Neural cell (in vitro differentiated cells): Measurements from ENCODE around the gene GTF3A. TPM values are rescaled to one million over a fixed set of nuclear protein-coding genes. Genes with fewer than 3 reads are reported as not detected.

ENCODE experiments used
- H2AFZ ChIP-seq: fragments of 200-600, 300-800 bp; sonication (generic), shearing (Covaris generic); 2 replicates; pipeline ENCODE4 v1.6.0; 2014; ENCODE audit warnings: low read depth, mild to moderate bottlenecking, antibody characterized with exemption, low read length, moderate library complexity
- H3F3A ChIP-seq: fragments of 200-600 bp; shearing (Covaris generic); 2 replicates; pipeline ENCODE4 v1.6.1; 2016; ENCODE audit warnings: mild to moderate bottlenecking, moderate library complexity, mixed read lengths, antibody characterized with exemption, low read length; ENCODE audit not compliant: insufficient read depth, poor library complexity, severe bottlenecking
- H3K27ac ChIP-seq: fragments of 200-600, 300-800 bp; sonication (generic), shearing (Covaris generic); 2 replicates; pipeline ENCODE4 v1.5.1; 2014; ENCODE audit warnings: mild to moderate bottlenecking, low read length, moderate library complexity
- H3K27me3 ChIP-seq: fragments of 300-800, 200-600 bp; sonication (generic), shearing (Covaris generic); 2 replicates; pipeline ENCODE4 v1.6.0; 2014; ENCODE audit warnings: mild to moderate bottlenecking, low read depth, low read length, moderate library complexity; ENCODE audit not compliant: insufficient read depth
- H3K36me3 ChIP-seq: fragments of 300-800, 200-600 bp; sonication (generic), shearing (Covaris generic); 2 replicates; pipeline ENCODE4 v1.5.1; 2014; ENCODE audit warnings: mild to moderate bottlenecking, antibody characterized with exemption, low read length, moderate library complexity; ENCODE audit not compliant: insufficient read depth
- H3K4me2 ChIP-seq: fragments of 300-800, 200-600 bp; sonication (generic), shearing (Covaris generic); 2 replicates; pipeline ENCODE4 v1.6.0; 2014; ENCODE audit warnings: mild to moderate bottlenecking, low read length
- H3K4me3 ChIP-seq: fragments of 300-800, 200-600 bp; sonication (generic), shearing (Covaris generic); 2 replicates; pipeline ENCODE4 v1.5.1; 2014; ENCODE audit warnings: mild to moderate bottlenecking, low read length, moderate library complexity
- H3K79me2 ChIP-seq: fragments of 200-600 bp; shearing (Covaris generic); replicated peaks from 2 replicates; pipeline ENCODE4 v1.6.0; 2014; ENCODE audit warnings: mild to moderate bottlenecking, low read length, moderate library complexity; ENCODE audit not compliant: insufficient read depth
- H3K9ac ChIP-seq: fragments of 300-800, 200-600 bp; sonication (generic), shearing (Covaris generic); 2 replicates; pipeline ENCODE4 v1.6.1; 2016; ENCODE audit warnings: mild to moderate bottlenecking, low read length, mixed read lengths
- H3K9me2 ChIP-seq: fragments of 200-600 bp; shearing (Covaris generic); 2 replicates; pipeline ENCODE4 v1.6.1; 2016; ENCODE audit warnings: mild to moderate bottlenecking, low read length, mixed read lengths; ENCODE audit not compliant: insufficient read depth
- H3K9me3 ChIP-seq: fragments of 200-600, 300-800 bp; sonication (generic), shearing (Covaris generic); 2 replicates; pipeline ENCODE4 v1.6.1; 2016; ENCODE audit warnings: mild to moderate bottlenecking, mixed run types, low read length, moderate library complexity, mixed read lengths
- H4K20me1 ChIP-seq: fragments of 200-600 bp; shearing (Covaris generic); 2 replicates; pipeline ENCODE4 v1.6.1; 2016; ENCODE audit warnings: mild to moderate bottlenecking, mixed run types; ENCODE audit not compliant: insufficient read depth
- EP300 ChIP-seq: fragments of 450-650 bp; conservative IDR thresholded peaks from 2 replicates; pipeline ENCODE4 v1.6.1; 2014; ENCODE audit warnings: antibody characterized with exemption, mild to moderate bottlenecking, moderate library complexity; ENCODE audit not compliant: poor library complexity, severe bottlenecking
- EZH2 ChIP-seq: fragments of 200-600, 300-800 bp; shearing (Covaris generic), sonication (generic); IDR thresholded peaks from 2 replicates; pipeline ENCODE4 v1.6.1; 2014; ENCODE audit warnings: antibody characterized with exemption, low read length, borderline replicate concordance, mild to moderate bottlenecking; ENCODE audit not compliant: insufficient read depth, poor library complexity, severe bottlenecking
- MXI1 ChIP-seq: fragments of 450-650 bp; conservative IDR thresholded peaks from 2 replicates; pipeline ENCODE4 v1.6.1; 2014; ENCODE audit warnings: antibody characterized with exemption, mild to moderate bottlenecking; ENCODE audit not compliant: poor library complexity, severe bottlenecking
- RAD21 ChIP-seq: fragments of 450-650 bp; conservative IDR thresholded peaks from 2 replicates; pipeline ENCODE4 v1.6.1; 2014; ENCODE audit warnings: antibody characterized with exemption, mild to moderate bottlenecking, moderate library complexity
- REST ChIP-seq: IDR thresholded peaks from 2 replicates; pipeline ENCODE4 v1.6.1; 2012; ENCODE audit warnings: borderline replicate concordance
- SMC3 ChIP-seq: fragments of 450-650 bp; conservative IDR thresholded peaks from 2 replicates; pipeline ENCODE4 v1.6.1; 2014; ENCODE audit warnings: antibody characterized with exemption, mild to moderate bottlenecking, moderate library complexity; ENCODE audit not compliant: poor library complexity
- TAF1 ChIP-seq: IDR thresholded peaks from 2 replicates; pipeline ENCODE4 v1.6.1; 2012; ENCODE audit warnings: low read depth
- polyA plus RNA-seq: library from polyadenylated mRNA; depleted of rRNA; stranded (reverse); fragments of >200 nt; gene quantifications from 2 replicates; pipeline ENCODE4 v1.2.3, GENCODE V29; 2014

GTF3A gene
- polyA plus RNA-seq, 1 donor from 2014 or later, result 104 TPM

DNA sequence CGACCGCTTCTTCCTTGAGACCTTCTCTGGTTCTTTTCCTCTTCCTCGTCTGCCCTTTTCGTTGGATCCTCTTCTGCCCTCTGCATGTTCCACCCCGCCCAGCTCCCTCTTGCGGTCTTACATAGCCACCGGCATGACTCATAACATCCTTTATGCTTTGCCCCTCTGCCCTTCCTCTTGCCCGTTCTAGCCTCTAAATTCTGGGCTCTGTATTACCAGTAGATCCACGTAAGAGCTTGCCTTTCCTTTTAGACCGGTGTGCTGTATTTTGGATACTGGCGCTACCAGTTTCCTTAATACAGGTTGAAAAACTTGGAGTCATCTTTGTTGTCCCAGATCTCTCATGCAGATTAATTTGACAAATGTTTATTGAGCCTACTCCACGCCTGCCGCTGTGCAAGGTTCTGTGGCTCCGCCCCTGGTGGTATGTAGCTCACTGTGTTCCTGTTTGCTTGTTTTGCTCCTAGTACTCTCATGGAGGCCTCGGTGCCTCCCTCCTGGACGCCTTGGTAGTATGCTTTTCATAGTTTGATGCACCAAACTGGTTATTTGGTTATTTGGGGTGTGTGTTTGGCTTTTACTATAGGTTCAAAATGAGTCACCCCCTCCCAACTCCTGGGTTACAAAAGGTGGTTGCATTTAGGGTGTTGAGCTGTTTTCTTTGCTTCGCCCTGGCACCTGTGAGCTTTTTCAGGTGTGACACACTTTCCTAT is 1.7 kb downstream of the GTF3A start:
- H3K79me2 ChIP-seq, result peaks cover 8% of the 10 kb centered on the region
- no peaks in the 10 kb centered on the region for H4K20me1 ChIP-seq
- H3K9me3 ChIP-seq, result no peaks in the 10 kb centered on the region
- H3K36me3 ChIP-seq, result no peaks in the 10 kb centered on the region
- no peak overlapping the region for H3K27ac ChIP-seq
- H3K4me2 ChIP-seq, result peak overlapping the region; percentile 99
- peak overlapping the region; percentile 72 for H3K9ac ChIP-seq
- no peaks in the 10 kb centered on the region for H3F3A ChIP-seq
- no peak overlapping the region for H2AFZ ChIP-seq
- peak overlapping the region; percentile 100 for H3K4me3 ChIP-seq
- H3K9me2 ChIP-seq, result no peaks in the 10 kb centered on the region
- H3K27me3 ChIP-seq, result no peaks in the 10 kb centered on the region
- no peak for TF ChIP-seq SMC3
- no peak for TF ChIP-seq EZH2
- TF ChIP-seq EP300, result no peak
- TF ChIP-seq RAD21, result no peak
- TF ChIP-seq MXI1, result no peak
- no peak for TF ChIP-seq REST
- TF ChIP-seq TAF1, result no peak

DNA sequence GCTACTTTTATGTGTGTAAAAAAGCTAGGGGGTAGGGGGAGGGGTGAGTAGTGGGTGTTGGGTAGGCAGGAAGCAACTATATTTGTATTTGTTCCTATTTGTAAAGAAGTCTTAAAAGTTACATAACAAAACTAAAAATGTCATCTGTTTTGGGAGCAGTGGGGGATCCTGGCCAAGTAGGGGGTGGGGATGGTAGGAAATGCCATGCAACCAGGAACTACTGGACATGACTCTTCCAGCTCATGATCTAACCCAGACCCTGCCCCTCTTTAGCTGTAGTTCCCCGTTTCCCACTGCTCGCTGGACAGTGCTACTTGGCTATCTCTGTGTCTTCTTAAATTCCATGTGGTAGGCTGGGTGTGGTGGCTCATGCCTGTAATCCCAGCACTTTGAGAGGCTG is 3.2 kb downstream of the GTF3A start:
- no peak for TF ChIP-seq REST
- Histone ChIP-seq H3F3A (no peaks in the 10 kb centered on the region), H2AFZ (no peak overlapping the region), H3K79me2 (peaks cover 8% of the 10 kb centered on the region), H3K4me3 (no peak overlapping the region), H3K9ac (no peak overlapping the region), H4K20me1 (no peaks in the 10 kb centered on the region), H3K36me3 (peaks cover 6% of the 10 kb centered on the region), H3K4me2 (no peak overlapping the region), H3K9me3 (no peaks in the 10 kb centered on the region), H3K27me3 (no peaks in the 10 kb centered on the region), H3K27ac (no peak overlapping the region), H3K9me2 (no peaks in the 10 kb centered on the region)
